RWPE2 (cell line): ENCODE measurements around the gene SIL1.

Source experiments
- ATAC-seq: fragments of 200-7000 bp; cut with Tn5 transposase; 3 replicates; pipeline ENCODE4 v1.9.1; 2021; ENCODE audit warnings: low read depth
- DNase-seq: peaks from one replicate; pipeline ENCODE4 v3.0.0-alpha.2; 2020; ENCODE audit warnings: low spot score
- H3K27ac ChIP-seq: fragments of 450-650 bp; 2 replicates; pipeline ENCODE4 v1.5.1; 2017; ENCODE audit warnings: mild to moderate bottlenecking; ENCODE audit not compliant: poor library complexity, severe bottlenecking
- H3K27me3 ChIP-seq: fragments of 250-450 bp; sonication (Bioruptor Pico); 2 replicates; pipeline ENCODE4 v1.5.1; 2021; ENCODE audit warnings: mild to moderate bottlenecking, moderate library complexity; ENCODE audit not compliant: insufficient read depth, poor library complexity, severe bottlenecking
- H3K36me3 ChIP-seq: fragments of 250-450 bp; sonication (Bioruptor Pico); 2 replicates; pipeline ENCODE4 v1.5.1; 2020; ENCODE audit warnings: low read depth, mild to moderate bottlenecking, moderate library complexity
- H3K4me1 ChIP-seq: fragments of 250-450 bp; sonication (Bioruptor Pico); 2 replicates; pipeline ENCODE4 v1.5.1; 2021; ENCODE audit warnings: mild to moderate bottlenecking, moderate library complexity; ENCODE audit not compliant: insufficient read depth, poor library complexity, severe bottlenecking
- H3K4me3 ChIP-seq: fragments of 250-450 bp; sonication (Bioruptor Pico); 2 replicates; pipeline ENCODE4 v1.5.1; 2021; ENCODE audit warnings: mild to moderate bottlenecking, moderate library complexity; ENCODE audit not compliant: severe bottlenecking
- H3K9me3 ChIP-seq: fragments of 250-450 bp; sonication (Bioruptor Pico); 2 replicates; pipeline ENCODE4 v1.5.1; 2021; ENCODE audit warnings: mild to moderate bottlenecking, moderate library complexity; ENCODE audit not compliant: severe bottlenecking
- TF ChIP-seq, protein P1 (sequence below): fragments of 450-650 bp; IDR thresholded peaks from one replicate; pipeline ENCODE4 v1.5.1; 2017; ENCODE audit warnings: mild to moderate bottlenecking, moderate library complexity; ENCODE audit not compliant: poor library complexity, severe bottlenecking

The SIL1 gene

GRCh38 chr5:139197710-139198669 is at the start of gene SIL1:
SIL1 (minus strand) TSS chr5:139198368; CDS start chr5:139127843, 70,525 bp downstream.
- H3K27ac ChIP-seq = peak within 1 kb of the TSS; percentile 35
- no peaks in the 10 kb centered on the region for H3K27me3 ChIP-seq
- TF ChIP-seq, protein P1, sequence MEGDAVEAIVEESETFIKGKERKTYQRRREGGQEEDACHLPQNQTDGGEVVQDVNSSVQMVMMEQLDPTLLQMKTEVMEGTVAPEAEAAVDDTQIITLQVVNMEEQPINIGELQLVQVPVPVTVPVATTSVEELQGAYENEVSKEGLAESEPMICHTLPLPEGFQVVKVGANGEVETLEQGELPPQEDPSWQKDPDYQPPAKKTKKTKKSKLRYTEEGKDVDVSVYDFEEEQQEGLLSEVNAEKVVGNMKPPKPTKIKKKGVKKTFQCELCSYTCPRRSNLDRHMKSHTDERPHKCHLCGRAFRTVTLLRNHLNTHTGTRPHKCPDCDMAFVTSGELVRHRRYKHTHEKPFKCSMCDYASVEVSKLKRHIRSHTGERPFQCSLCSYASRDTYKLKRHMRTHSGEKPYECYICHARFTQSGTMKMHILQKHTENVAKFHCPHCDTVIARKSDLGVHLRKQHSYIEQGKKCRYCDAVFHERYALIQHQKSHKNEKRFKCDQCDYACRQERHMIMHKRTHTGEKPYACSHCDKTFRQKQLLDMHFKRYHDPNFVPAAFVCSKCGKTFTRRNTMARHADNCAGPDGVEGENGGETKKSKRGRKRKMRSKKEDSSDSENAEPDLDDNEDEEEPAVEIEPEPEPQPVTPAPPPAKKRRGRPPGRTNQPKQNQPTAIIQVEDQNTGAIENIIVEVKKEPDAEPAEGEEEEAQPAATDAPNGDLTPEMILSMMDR = no peak
- H3K36me3 ChIP-seq = peaks cover 19% of the 10 kb centered on the region
- H3K9me3 ChIP-seq = no peaks in the 10 kb centered on the region
- H3K4me3 ChIP-seq = peak within 1 kb of the TSS; percentile 70
- peak; percentile 99 for ATAC-seq
- DNase-seq = peak; percentile 98
- no peaks in the 10 kb centered on the region for H3K4me1 ChIP-seq

DNA sequence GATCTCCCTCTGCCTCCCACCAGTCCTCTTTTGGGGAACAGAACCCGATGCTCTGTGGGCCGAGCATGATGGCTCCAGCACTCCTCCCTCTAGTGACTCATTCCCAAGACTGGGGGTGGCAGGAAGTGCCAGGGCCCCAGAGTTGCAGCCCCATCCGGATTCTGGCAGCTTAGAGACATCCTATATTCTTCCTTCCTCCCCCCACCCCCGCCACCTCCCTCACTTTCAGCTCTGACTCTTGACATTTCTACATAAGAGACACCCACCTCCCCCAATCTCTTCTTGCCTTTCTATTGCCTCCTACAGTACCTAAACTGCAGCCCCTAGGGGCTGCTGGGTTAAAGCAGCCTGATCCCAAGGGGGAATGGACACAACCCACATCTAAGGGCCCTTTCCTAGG is 48.2 kb upstream of the SIL1 start:
- peak overlapping the region; percentile 27 for H3K27ac ChIP-seq
- peak; percentile 91 for ATAC-seq
- peaks cover 13% of the 10 kb centered on the region for H3K4me1 ChIP-seq
- H3K36me3 ChIP-seq = no peaks in the 10 kb centered on the region
- H3K27me3 ChIP-seq = no peaks in the 10 kb centered on the region
- TF ChIP-seq, protein P1 = no peak
- no peak overlapping the region for H3K4me3 ChIP-seq
- no peaks in the 10 kb centered on the region for H3K9me3 ChIP-seq
- DNase-seq = peak; percentile 66

GRCh38 chr5:139245637-139246339 is 47.6 kb upstream of the SIL1 start:
- DNase-seq = no peak
- no peak overlapping the region for H3K4me3 ChIP-seq
- no peak for ATAC-seq
- peaks cover 13% of the 10 kb centered on the region for H3K4me1 ChIP-seq
- no peaks in the 10 kb centered on the region for H3K36me3 ChIP-seq
- no peaks in the 10 kb centered on the region for H3K27me3 ChIP-seq
- TF ChIP-seq, protein P1 = no peak
- peak overlapping the region; percentile 27 for H3K27ac ChIP-seq
- H3K9me3 ChIP-seq = no peaks in the 10 kb centered on the region

- Histone ChIP-seq H3K36me3 (no peaks in the 10 kb centered on the region), H3K4me1 (peaks cover 13% of the 10 kb centered on the region), H3K27me3 (no peaks in the 10 kb centered on the region), H3K4me3 (no peak overlapping the region), H3K9me3 (no peaks in the 10 kb centered on the region), H3K27ac (no peak overlapping the region)
- TF ChIP-seq, protein P1 = no peak
- DNase-seq = no peak
- ATAC-seq = no peak
Observed at GRCh38 chr5:139243425-139243970, 45.3 kb upstream of the SIL1 start.
